IMR-90 (cell line): ENCODE measurements around the gene RCL1. TPM values are rescaled to one million over a fixed set of nuclear protein-coding genes. Genes with fewer than 3 reads are reported as not detected.

Experiments
- ATAC-seq: fragments of 200-7000 bp; cut with Tn5 transposase; 2 replicates; pipeline ENCODE4 v1.9.1; 2020; ENCODE audit warnings: low read depth, mild to moderate bottlenecking, moderate library complexity
- BruUV-seq: library from RNA; stranded (reverse); fragments of 400-500 nt; replicated peaks from 2 replicates; lab custom pipeline; 2021; lab: Mats Ljungman, UMichigan
- CTCF ChIA-PET: fragments of 300-600 bp; formaldehyde crosslinking; extraction: SDS; loops from one replicate; lab custom pipeline; 2021; ENCODE audit warnings: antibody characterized with exemption; lab: Yijun Ruan, JAX
- POLR2A ChIA-PET: fragments of 300-600 bp; sonication (Branson Sonifier 250); formaldehyde crosslinking; loops from one replicate; lab custom pipeline; 2022; ENCODE audit warnings: antibody characterized with exemption; ENCODE audit not compliant: unreplicated experiment; lab: Charles Lee
- DNase-seq: peaks from one replicate; pipeline ENCODE4 v3.0.0; 2013
- H2AFZ ChIP-seq: replicated peaks from 2 replicates; pipeline ENCODE3; 2013; ENCODE audit warnings: low read length, mild to moderate bottlenecking; ENCODE audit not compliant: poor library complexity
- H2AK5ac ChIP-seq: 2 replicates; pipeline ENCODE4 v1.6.1; 2013; ENCODE audit warnings: low read depth, low read length, inconsistent platforms
- H2AK9ac ChIP-seq: replicated peaks from 2 replicates; pipeline ENCODE3; 2013; ENCODE audit warnings: mild to moderate bottlenecking, low read depth, low read length, moderate library complexity; ENCODE audit not compliant: poor library complexity
- H2BK120ac ChIP-seq: 2 replicates; pipeline ENCODE4 v1.6.1; 2013; ENCODE audit warnings: low read depth, low read length, inconsistent platforms
- H2BK15ac ChIP-seq: 3 replicates; pipeline ENCODE4 v1.6.1; 2013; ENCODE audit warnings: low read depth, low read length, inconsistent platforms
- H2BK20ac ChIP-seq: 2 replicates; pipeline ENCODE4 v1.6.1; 2013; ENCODE audit warnings: low read depth, mild to moderate bottlenecking, inconsistent platforms, low read length, moderate library complexity
- H2BK5ac ChIP-seq: 2 replicates; pipeline ENCODE4 v1.6.1; 2013; ENCODE audit warnings: mild to moderate bottlenecking, low read depth, low read length, inconsistent platforms; ENCODE audit not compliant: poor library complexity, severe bottlenecking
- H3K14ac ChIP-seq: replicated peaks from 2 replicates; pipeline ENCODE4 v1.6.1; 2013; ENCODE audit warnings: low read depth, low read length, inconsistent platforms
- H3K18ac ChIP-seq: 2 replicates; pipeline ENCODE4 v1.6.1; 2013; ENCODE audit warnings: low read depth, low read length, control low read depth
- H3K23ac ChIP-seq: 2 replicates; pipeline ENCODE4 v1.6.1; 2013; ENCODE audit warnings: low read depth, low read length, inconsistent platforms
- H3K27ac ChIP-seq: 2 replicates; pipeline ENCODE4 v1.5.1; 2013; ENCODE audit warnings: mild to moderate bottlenecking, control low read depth, low read length; ENCODE audit not compliant: insufficient read depth
- H3K27me3 ChIP-seq: 2 replicates; pipeline ENCODE4 v1.6.1; 2013; ENCODE audit warnings: low read length; ENCODE audit not compliant: control insufficient read depth, insufficient read depth
- H3K36me3 ChIP-seq: 2 replicates; pipeline ENCODE4 v1.6.1; 2013; ENCODE audit warnings: low read length, mixed read lengths; ENCODE audit not compliant: control insufficient read depth, insufficient read depth
- H3K4ac ChIP-seq: 2 replicates; pipeline ENCODE4 v1.6.1; 2013; ENCODE audit warnings: low read depth, low read length, inconsistent platforms
- H3K4me1 ChIP-seq: 2 replicates; pipeline ENCODE4 v1.6.1; 2013; ENCODE audit warnings: low read length, mixed read lengths; ENCODE audit not compliant: control insufficient read depth, insufficient read depth
- H3K4me2 ChIP-seq: 2 replicates; pipeline ENCODE4 v1.6.1; 2013; ENCODE audit warnings: low read depth, mild to moderate bottlenecking, control low read depth, low read length, moderate library complexity
- H3K4me3 ChIP-seq: 2 replicates; pipeline ENCODE4 v1.5.1; 2013; ENCODE audit warnings: low read depth, mild to moderate bottlenecking, control low read depth, low read length, moderate library complexity; ENCODE audit not compliant: insufficient read depth
- H3K56ac ChIP-seq: 2 replicates; pipeline ENCODE4 v1.6.1; 2013; ENCODE audit warnings: low read length, inconsistent platforms; ENCODE audit not compliant: insufficient read depth; ENCODE audit errors: extremely low read depth
- H3K79me1 ChIP-seq, 2 experiments: 2 replicates each; pipeline ENCODE4 v1.6.1; 2013; ENCODE audit warnings: low read length in 2 of 2, inconsistent platforms in 1 of 2, low read depth in 1 of 2
- H3K9ac ChIP-seq: 2 replicates; pipeline ENCODE4 v1.6.1; 2013; ENCODE audit warnings: low read depth, low read length, control low read depth
- H3K9me1 ChIP-seq: 2 replicates; pipeline ENCODE4 v1.6.1; 2013; ENCODE audit warnings: low read length, inconsistent platforms; ENCODE audit not compliant: insufficient read depth
- H3K9me3 ChIP-seq: 2 replicates; pipeline ENCODE4 v1.6.1; 2013; ENCODE audit warnings: low read length; ENCODE audit not compliant: control insufficient read depth, insufficient read depth
- H4K20me1 ChIP-seq: 2 replicates; pipeline ENCODE4 v1.6.1; 2013; ENCODE audit warnings: low read length, inconsistent platforms; ENCODE audit not compliant: insufficient read depth
- H4K5ac ChIP-seq: 2 replicates; pipeline ENCODE4 v1.6.1; 2013; ENCODE audit warnings: mild to moderate bottlenecking, low read depth, low read length, control low read depth
- H4K8ac ChIP-seq, 2 experiments: 2 replicates each; pipeline ENCODE4 v1.6.1; 2013; ENCODE audit warnings: low read depth in 2 of 2, low read length in 2 of 2, control low read depth in 1 of 2, inconsistent platforms in 1 of 2
- H4K91ac ChIP-seq: 2 replicates; pipeline ENCODE4 v1.6.1; 2013; ENCODE audit warnings: low read depth, low read length, inconsistent platforms; ENCODE audit not compliant: insufficient read depth
- BHLHE40 ChIP-seq: fragments of 150-350 bp; IDR thresholded peaks from 2 replicates; pipeline ENCODE4 v1.6.1; 2016; ENCODE audit warnings: mild to moderate bottlenecking, low read depth, low read length
- CEBPB ChIP-seq: IDR thresholded peaks from 2 replicates; pipeline ENCODE4 v1.6.1; 2012; ENCODE audit warnings: low read depth, low read length, improper control_type of control experiment
- FOS ChIP-seq: fragments of 150-350 bp; IDR thresholded peaks from 2 replicates; pipeline ENCODE4 v1.6.1; 2016; ENCODE audit warnings: low read depth, low read length
- NFE2L2 ChIP-seq: fragments of 150-350 bp; IDR thresholded peaks from 2 replicates; pipeline ENCODE4 v1.6.1; 2016; ENCODE audit warnings: low read depth, mild to moderate bottlenecking, low read length
- POLR2A ChIP-seq: IDR thresholded peaks from 2 replicates; pipeline ENCODE4 v1.6.1; 2012; ENCODE audit warnings: mild to moderate bottlenecking, low read depth, low read length
- RAD21 ChIP-seq: IDR thresholded peaks from 2 replicates; pipeline ENCODE4 v1.6.1; 2012; ENCODE audit warnings: low read length, improper control_type of control experiment
- RCOR1 ChIP-seq: IDR thresholded peaks from 2 replicates; pipeline ENCODE4 v1.6.1; 2012; ENCODE audit warnings: mild to moderate bottlenecking, low read length, improper control_type of control experiment; ENCODE audit not compliant: insufficient replicate concordance
- SMC3 ChIP-seq: fragments of 150-350 bp; IDR thresholded peaks from 2 replicates; pipeline ENCODE4 v1.6.1; 2016; ENCODE audit warnings: low read depth, mild to moderate bottlenecking, antibody characterized with exemption, low read length, moderate library complexity
- WGBS, 2 experiments: methylation state at CpG; one replicate each; pipeline versions ENCODE4 v1.1.5 to v1.1.7; 2013; ENCODE audit warnings: missing lambda C conversion rate in 2 of 2; ENCODE audit not compliant: insufficient read length in 1 of 2; ENCODE audit errors: extremely low coverage in 2 of 2; 5-methylcytosine and 5-hydroxymethylcytosine counted together
- dilution Hi-C: fragments of 300-500 bp; cut with HindIII; formaldehyde crosslinking; loops from one replicate; pipeline ENCODE4 v1.14.3; 2018; ENCODE audit warnings: low sequenced_read_pairs; ENCODE audit not compliant: unreplicated experiment
- in situ Hi-C: fragments of 300-500 bp; cut with MboI; formaldehyde crosslinking; loops from 3 replicates; pipeline ENCODE4 v1.14.3; 2019; ENCODE audit warnings: low sequenced_read_pairs, inconsistent platforms, mixed read lengths
- intact Hi-C: fragments of 100-400 bp; cut with micrococcal nuclease; formaldehyde crosslinking; loops from 2 replicates; pipeline ENCODE4 v1.10.0; 2022
- polyA plus RNA-seq, 3 experiments: library from polyadenylated mRNA; depleted of rRNA; stranded (reverse); fragments of >200 nt; gene quantifications; 2 replicates each; pipeline ENCODE4 v1.2.3, GENCODE V29; 2012; ENCODE audit warnings: low replicate concordance in 1 of 3
- total RNA-seq: library from RNA; depleted of rRNA; stranded (reverse); fragments of >200 nt; gene quantifications from 2 replicates; pipeline ENCODE4 v1.2.3, GENCODE V29; 2012
- TF ChIP-seq, protein P1 (sequence below): fragments of 150-350 bp; IDR thresholded peaks from 2 replicates; pipeline ENCODE4 v1.6.1; 2017; ENCODE audit warnings: mild to moderate bottlenecking, antibody characterized with exemption, low read length, low read depth
- TF ChIP-seq, protein P2 (sequence below): fragments of 150-350 bp; IDR thresholded peaks from 2 replicates; pipeline ENCODE4 v1.6.1; 2016; ENCODE audit warnings: low read depth, mild to moderate bottlenecking, low read length, moderate library complexity, borderline replicate concordance
- TF ChIP-seq, protein P3 (sequence below): conservative IDR thresholded peaks from 2 replicates; pipeline ENCODE4 v1.5.1; 2012; ENCODE audit warnings: mild to moderate bottlenecking, low read depth, low read length, improper control_type of control experiment

RCL1 gene
- total and polyA plus RNA-seq, 2 of the 4 experiments (the other 2 are of a cell fraction): 12.3 to 13.8 TPM

DNA sequence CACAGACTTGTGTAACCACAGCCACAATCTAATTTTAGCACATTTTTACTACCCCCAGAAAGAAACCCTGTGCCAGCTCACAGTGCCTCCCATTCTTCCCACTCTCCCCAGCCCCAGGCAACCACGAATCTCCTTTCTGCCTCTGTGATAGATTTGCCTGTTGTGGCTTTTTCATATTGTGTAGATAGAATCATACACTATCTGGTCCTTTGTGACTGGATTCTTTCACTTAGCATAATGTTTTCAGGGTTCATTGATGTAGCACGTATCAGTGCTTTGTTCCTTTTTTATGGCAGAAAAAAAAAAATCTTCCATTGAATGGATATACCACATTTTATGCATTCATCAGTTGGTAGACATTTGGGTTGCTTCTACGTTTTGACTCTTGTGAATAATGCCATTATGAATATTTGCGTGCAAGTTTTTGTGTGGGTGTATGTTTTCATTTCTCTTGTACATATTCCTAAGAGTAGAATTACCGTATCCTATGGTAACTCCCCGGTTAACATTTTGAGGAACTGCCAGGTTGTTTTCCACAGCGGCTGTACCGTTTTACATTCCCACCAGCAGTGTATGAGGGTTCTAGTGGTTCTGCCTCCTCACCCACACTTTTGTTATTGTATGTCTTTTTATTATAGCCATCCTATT lies 64.5 kb downstream of the RCL1 start:
- Histone ChIP-seq H3K27ac (no peak overlapping the region), H2AK5ac (no peak overlapping the region), H3K56ac (no peak overlapping the region), H3K4ac (no peak overlapping the region), H3K9ac (no peak overlapping the region), H4K8ac (no peak overlapping the region), H3K14ac (no peak overlapping the region), H3K36me3 (peaks cover 6% of the 10 kb centered on the region; the same call in 1 of the 2 replicates), H3K23ac (no peak overlapping the region), H2BK5ac (no peak overlapping the region), H3K27me3 (no peaks in the 10 kb centered on the region), H4K91ac (no peak overlapping the region), H3K18ac (no peak overlapping the region), H3K9me3 (no peaks in the 10 kb centered on the region), H2AK9ac (no peak overlapping the region), H4K20me1 (no peaks in the 10 kb centered on the region), H3K4me3 (no peak overlapping the region), H3K79me1 (no peaks in the 10 kb centered on the region; a peak in 2 of 4 replicates), H3K4me1 (peaks cover 3% of the 10 kb centered on the region; the same call in 1 of the 2 replicates), H2BK120ac (no peak overlapping the region), H3K9me1 (peaks cover 8% of the 10 kb centered on the region), H2BK20ac (no peak overlapping the region), H2AFZ (no peak overlapping the region), H2BK15ac (no peak overlapping the region), H3K4me2 (no peak overlapping the region), H4K5ac (no peak overlapping the region)
- intact Hi-C loops: loop anchor here (5.0 kb wide), 1 partner anchor 125 kb away; no protein-coding TSS in a partner anchor
- POLR2A ChIA-PET: no interaction called here
- BruUV-seq: no TSS peak
- TF ChIP-seq, protein P1, sequence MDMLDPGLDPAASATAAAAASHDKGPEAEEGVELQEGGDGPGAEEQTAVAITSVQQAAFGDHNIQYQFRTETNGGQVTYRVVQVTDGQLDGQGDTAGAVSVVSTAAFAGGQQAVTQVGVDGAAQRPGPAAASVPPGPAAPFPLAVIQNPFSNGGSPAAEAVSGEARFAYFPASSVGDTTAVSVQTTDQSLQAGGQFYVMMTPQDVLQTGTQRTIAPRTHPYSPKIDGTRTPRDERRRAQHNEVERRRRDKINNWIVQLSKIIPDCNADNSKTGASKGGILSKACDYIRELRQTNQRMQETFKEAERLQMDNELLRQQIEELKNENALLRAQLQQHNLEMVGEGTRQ: no peak
- TF ChIP-seq SMC3 (no peak), NFE2L2 (no peak), POLR2A (no peak), BHLHE40 (no peak), RAD21 (no peak), FOS (no peak), CEBPB (no peak), RCOR1 (no peak)
- TF ChIP-seq, protein P2, sequence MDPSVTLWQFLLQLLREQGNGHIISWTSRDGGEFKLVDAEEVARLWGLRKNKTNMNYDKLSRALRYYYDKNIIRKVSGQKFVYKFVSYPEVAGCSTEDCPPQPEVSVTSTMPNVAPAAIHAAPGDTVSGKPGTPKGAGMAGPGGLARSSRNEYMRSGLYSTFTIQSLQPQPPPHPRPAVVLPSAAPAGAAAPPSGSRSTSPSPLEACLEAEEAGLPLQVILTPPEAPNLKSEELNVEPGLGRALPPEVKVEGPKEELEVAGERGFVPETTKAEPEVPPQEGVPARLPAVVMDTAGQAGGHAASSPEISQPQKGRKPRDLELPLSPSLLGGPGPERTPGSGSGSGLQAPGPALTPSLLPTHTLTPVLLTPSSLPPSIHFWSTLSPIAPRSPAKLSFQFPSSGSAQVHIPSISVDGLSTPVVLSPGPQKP: no peak
- TF ChIP-seq, protein P3, sequence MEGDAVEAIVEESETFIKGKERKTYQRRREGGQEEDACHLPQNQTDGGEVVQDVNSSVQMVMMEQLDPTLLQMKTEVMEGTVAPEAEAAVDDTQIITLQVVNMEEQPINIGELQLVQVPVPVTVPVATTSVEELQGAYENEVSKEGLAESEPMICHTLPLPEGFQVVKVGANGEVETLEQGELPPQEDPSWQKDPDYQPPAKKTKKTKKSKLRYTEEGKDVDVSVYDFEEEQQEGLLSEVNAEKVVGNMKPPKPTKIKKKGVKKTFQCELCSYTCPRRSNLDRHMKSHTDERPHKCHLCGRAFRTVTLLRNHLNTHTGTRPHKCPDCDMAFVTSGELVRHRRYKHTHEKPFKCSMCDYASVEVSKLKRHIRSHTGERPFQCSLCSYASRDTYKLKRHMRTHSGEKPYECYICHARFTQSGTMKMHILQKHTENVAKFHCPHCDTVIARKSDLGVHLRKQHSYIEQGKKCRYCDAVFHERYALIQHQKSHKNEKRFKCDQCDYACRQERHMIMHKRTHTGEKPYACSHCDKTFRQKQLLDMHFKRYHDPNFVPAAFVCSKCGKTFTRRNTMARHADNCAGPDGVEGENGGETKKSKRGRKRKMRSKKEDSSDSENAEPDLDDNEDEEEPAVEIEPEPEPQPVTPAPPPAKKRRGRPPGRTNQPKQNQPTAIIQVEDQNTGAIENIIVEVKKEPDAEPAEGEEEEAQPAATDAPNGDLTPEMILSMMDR: no peak
- no peak for DNase-seq
- in situ Hi-C loops: no loop called here
- CTCF ChIA-PET: interaction anchor here (1.6 kb wide), 1 partner anchor 21 kb away, joined by 3 read pairs; no protein-coding TSS in a partner anchor
- no peak for ATAC-seq
- dilution Hi-C loops: no loop called here
- WGBS, 2 experiments: no CpG with 5 or more reads among the region's 8 CpGs
